MM.1S (cell line): ENCODE results near the gene ATP2A3.

ENCODE experiments used
- DNase-seq: peaks from one replicate; pipeline ENCODE4 v3.0.0-alpha.2; 2015
- H2AFZ ChIP-seq: fragments of 300-600 bp; sonication (generic); 2 replicates; pipeline ENCODE4 v1.6.0; 2016; ENCODE audit warnings: antibody characterized with exemption, low read length
- H3F3A ChIP-seq: fragments of 300-600 bp; sonication (generic); 2 replicates; pipeline ENCODE4 v1.6.1; 2016; ENCODE audit warnings: mild to moderate bottlenecking, antibody characterized with exemption, low read length, moderate library complexity, mixed read lengths; ENCODE audit not compliant: insufficient read depth
- H3K27ac ChIP-seq: fragments of 300-600 bp; sonication (generic); 2 replicates; pipeline ENCODE4 v1.5.1; 2016; ENCODE audit warnings: mild to moderate bottlenecking, low read length
- H3K27me3 ChIP-seq: fragments of 300-600 bp; sonication (generic); replicated peaks from 2 replicates; pipeline ENCODE4 v1.6.0; 2016; ENCODE audit warnings: low read length; ENCODE audit not compliant: insufficient read depth
- H3K36me3 ChIP-seq: fragments of 300-600 bp; sonication (generic); replicated peaks from 2 replicates; pipeline ENCODE4 v1.6.1; 2016; ENCODE audit warnings: mild to moderate bottlenecking, low read length, mixed read lengths; ENCODE audit not compliant: insufficient read depth
- H3K4me1 ChIP-seq: fragments of 300-600 bp; sonication (generic); 2 replicates; pipeline ENCODE4 v1.6.1; 2016; ENCODE audit warnings: low read length, mixed read lengths
- H3K4me2 ChIP-seq: fragments of 300-600 bp; sonication (generic); 2 replicates; pipeline ENCODE4 v1.6.0; 2016; ENCODE audit warnings: low read depth, low read length
- H3K4me3 ChIP-seq: fragments of 300-600 bp; sonication (generic); 2 replicates; pipeline ENCODE4 v1.5.1; 2016; ENCODE audit warnings: low read length, mixed read lengths
- H3K79me2 ChIP-seq: fragments of 300-600 bp; sonication (generic); 2 replicates; pipeline ENCODE4 v1.6.1; 2016; ENCODE audit warnings: mixed run types, low read length, mixed read lengths
- H3K9ac ChIP-seq: fragments of 300-600 bp; sonication (generic); 2 replicates; pipeline ENCODE4 v1.6.1; 2016; ENCODE audit warnings: low read length, mixed read lengths
- H3K9me2 ChIP-seq: fragments of 300-600 bp; sonication (generic); replicated peaks from 2 replicates; pipeline ENCODE4 v1.6.1; 2016; ENCODE audit warnings: mild to moderate bottlenecking, low read length, mixed read lengths; ENCODE audit not compliant: insufficient read depth
- H3K9me3 ChIP-seq: fragments of 300-600 bp; sonication (generic); replicated peaks from 2 replicates; pipeline ENCODE4 v1.6.1; 2016; ENCODE audit warnings: mild to moderate bottlenecking, low read length, mixed read lengths; ENCODE audit not compliant: insufficient read depth
- H4K20me1 ChIP-seq: fragments of 300-600 bp; sonication (generic); 2 replicates; pipeline ENCODE4 v1.6.1; 2016; ENCODE audit warnings: mild to moderate bottlenecking, low read length, moderate library complexity, mixed read lengths; ENCODE audit not compliant: insufficient read depth
- CTCF ChIP-seq: fragments of 300-600 bp; sonication (generic); IDR thresholded peaks from 2 replicates; pipeline ENCODE4 v1.5.1; 2016; ENCODE audit warnings: antibody characterized with exemption, low read length, mixed read lengths
- EZH2 ChIP-seq: fragments of 300-600 bp; sonication (generic); optimal IDR thresholded peaks from 2 replicates; pipeline ENCODE3; 2017; ENCODE audit warnings: low read depth, mild to moderate bottlenecking, antibody characterized with exemption, low read length, mixed read lengths
- EZH2phosphoT487 ChIP-seq: fragments of 300-600 bp; sonication (generic); IDR thresholded peaks from 2 replicates; pipeline ENCODE4 v1.6.1; 2018; ENCODE audit warnings: antibody characterized with exemption, low read length

Gene ATP2A3

GRCh38 chr17:4004517-4005295, 40.5 kb upstream of the ATP2A3 start:
- DNase-seq, result no peak
- no peak overlapping the region for H3K9ac ChIP-seq

GRCh38 chr17:4003501-4004421, 39.5 kb upstream of the ATP2A3 start:
- H4K20me1 ChIP-seq, result no peaks in the 10 kb centered on the region
- no peak overlapping the region for H3K27ac ChIP-seq
- DNase-seq, result no peak

More at GRCh38 chr17:4004517-4005295, 40.5 kb upstream of the ATP2A3 start:
- no peaks in the 10 kb centered on the region for H3K27me3 ChIP-seq
- H3K27ac ChIP-seq, result no peak overlapping the region
- H3K4me3 ChIP-seq, result no peak overlapping the region
- no peaks in the 10 kb centered on the region for H3K9me2 ChIP-seq
- no peaks in the 10 kb centered on the region for H3F3A ChIP-seq
- H2AFZ ChIP-seq, result no peak overlapping the region
- H3K79me2 ChIP-seq, result no peaks in the 10 kb centered on the region
- TF ChIP-seq CTCF (peak; percentile 54), EZH2phosphoT487 (no peak)
- 0 out of 2 replicates have a peak, but pooled peaks cover 6% of the 10 kb centered on the region for H3K36me3 ChIP-seq
- no peaks in the 10 kb centered on the region for H3K9me3 ChIP-seq
- no peaks in the 10 kb centered on the region for H4K20me1 ChIP-seq
- H3K4me1 ChIP-seq, result no peaks in the 10 kb centered on the region
- H3K4me2 ChIP-seq, result no peak overlapping the region

GRCh38 chr17:4003131-4003500, 38.9 kb upstream of the ATP2A3 start:
- no peak overlapping the region for H3K4me3 ChIP-seq
- 0 out of 2 replicates have a peak, but pooled peaks cover 3% of the 10 kb centered on the region for H3K36me3 ChIP-seq
- TF ChIP-seq CTCF (no peak), EZH2 (no peak), EZH2phosphoT487 (no peak)
- no peaks in the 10 kb centered on the region for H3K4me1 ChIP-seq
- no peak overlapping the region for H2AFZ ChIP-seq
- no peak overlapping the region for H3K9ac ChIP-seq
- no peak overlapping the region for H3K4me2 ChIP-seq
- H3K9me2 ChIP-seq, result no peaks in the 10 kb centered on the region
- H3K27ac ChIP-seq, result no peak overlapping the region
- no peaks in the 10 kb centered on the region for H3F3A ChIP-seq
- no peaks in the 10 kb centered on the region for H4K20me1 ChIP-seq
- H3K9me3 ChIP-seq, result no peaks in the 10 kb centered on the region
- H3K79me2 ChIP-seq, result no peaks in the 10 kb centered on the region
- no peaks in the 10 kb centered on the region for H3K27me3 ChIP-seq
- no peak for DNase-seq

More at GRCh38 chr17:4003501-4004421, 39.5 kb upstream of the ATP2A3 start:
- Histone ChIP-seq H3K79me2 (no peaks in the 10 kb centered on the region), H3K9me2 (no peaks in the 10 kb centered on the region), H3K36me3 (0 out of 2 replicates have a peak, but pooled peaks cover 4% of the 10 kb centered on the region), H3K27me3 (no peaks in the 10 kb centered on the region), H2AFZ (no peak overlapping the region), H3K4me1 (no peaks in the 10 kb centered on the region), H3K9me3 (no peaks in the 10 kb centered on the region), H3K9ac (no peak overlapping the region), H3K4me3 (no peak overlapping the region), H3F3A (no peaks in the 10 kb centered on the region), H3K4me2 (no peak overlapping the region)
- no peak for TF ChIP-seq EZH2
- no peak for TF ChIP-seq EZH2phosphoT487
- no peak for TF ChIP-seq CTCF
